ENCODE measurements around the gene SSB. TPM values are rescaled to one million over a fixed set of nuclear protein-coding genes. Genes with fewer than 3 reads are reported as not detected.

The SSB gene
- total and polyA plus RNA-seq, 8 donors = 14.1 to 59.6 (median 26.1) TPM

DNA sequence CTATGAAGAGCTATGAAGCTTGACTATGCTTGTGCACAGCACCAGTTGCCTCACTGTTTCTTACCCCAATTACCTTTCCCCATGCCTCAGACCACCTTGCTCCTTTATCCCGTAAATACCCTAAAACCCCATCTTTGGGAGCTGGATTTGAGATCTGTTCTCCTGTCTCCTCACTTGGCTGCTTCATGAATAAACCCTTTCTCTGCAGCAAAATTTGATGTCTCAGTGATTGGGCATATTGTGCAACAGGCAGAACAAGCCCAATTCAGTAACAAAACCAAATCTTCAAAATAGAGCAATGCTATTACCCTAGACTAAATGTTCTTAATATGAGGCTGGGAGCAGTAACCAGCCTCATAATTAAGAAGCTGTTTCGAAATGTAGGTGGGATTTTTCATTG, 3.5 kb upstream of the SSB start:
- intact Hi-C loops (cut with DNase I) = no loop called here
- no peak for FAIRE-seq
- no peak for DNase-seq

DNA sequence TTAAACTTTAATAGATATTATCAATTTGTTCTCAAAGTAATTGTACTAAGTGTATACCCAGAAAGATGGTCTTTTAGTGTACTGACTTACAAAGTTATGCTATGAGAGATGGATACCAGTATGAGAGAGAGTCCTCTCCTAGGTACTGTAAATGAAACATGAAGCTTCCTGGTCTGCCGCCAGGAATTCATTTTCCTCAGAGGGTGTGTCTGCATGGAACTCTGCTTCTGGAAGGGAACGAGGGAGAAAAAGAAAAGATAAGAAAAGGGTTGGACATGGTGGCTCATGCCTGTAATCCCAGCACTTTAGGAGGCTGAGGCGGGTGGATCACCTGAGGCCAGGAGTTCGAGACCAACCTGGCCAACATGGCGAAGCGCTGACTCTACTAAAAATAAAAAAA, 2.2 kb upstream of the SSB start:
- H3K4me3 ChIP-seq = no peak overlapping the region
- intact Hi-C loops (cut with DNase I) = no loop called here
- H3K27ac ChIP-seq = no peak overlapping the region
- no peaks in the 10 kb centered on the region for H3K36me3 ChIP-seq
- 77 to 79% methylated on average over 6 of the region's 6 CpGs for WGBS, 2 donors
- TF ChIP-seq, protein P1, sequence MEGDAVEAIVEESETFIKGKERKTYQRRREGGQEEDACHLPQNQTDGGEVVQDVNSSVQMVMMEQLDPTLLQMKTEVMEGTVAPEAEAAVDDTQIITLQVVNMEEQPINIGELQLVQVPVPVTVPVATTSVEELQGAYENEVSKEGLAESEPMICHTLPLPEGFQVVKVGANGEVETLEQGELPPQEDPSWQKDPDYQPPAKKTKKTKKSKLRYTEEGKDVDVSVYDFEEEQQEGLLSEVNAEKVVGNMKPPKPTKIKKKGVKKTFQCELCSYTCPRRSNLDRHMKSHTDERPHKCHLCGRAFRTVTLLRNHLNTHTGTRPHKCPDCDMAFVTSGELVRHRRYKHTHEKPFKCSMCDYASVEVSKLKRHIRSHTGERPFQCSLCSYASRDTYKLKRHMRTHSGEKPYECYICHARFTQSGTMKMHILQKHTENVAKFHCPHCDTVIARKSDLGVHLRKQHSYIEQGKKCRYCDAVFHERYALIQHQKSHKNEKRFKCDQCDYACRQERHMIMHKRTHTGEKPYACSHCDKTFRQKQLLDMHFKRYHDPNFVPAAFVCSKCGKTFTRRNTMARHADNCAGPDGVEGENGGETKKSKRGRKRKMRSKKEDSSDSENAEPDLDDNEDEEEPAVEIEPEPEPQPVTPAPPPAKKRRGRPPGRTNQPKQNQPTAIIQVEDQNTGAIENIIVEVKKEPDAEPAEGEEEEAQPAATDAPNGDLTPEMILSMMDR (IDR thresholded peaks at IDR 0.05) = no peak
- DNase-seq (no peak), ATAC-seq (no peak), FAIRE-seq (no peak)
- H3K9me3 ChIP-seq = no peaks in the 10 kb centered on the region
- peaks cover 0 to 7% (median 0%) of the 10 kb centered on the region in 3 donors for H3K4me1 ChIP-seq
- no peaks in the 10 kb centered on the region for H3K27me3 ChIP-seq

More for the DNA sequence above, 3.5 kb upstream of the SSB start:
- H3K4me3 ChIP-seq = no peak overlapping the region
- H3K36me3 ChIP-seq = no peaks in the 10 kb centered on the region
- peaks cover 0 to 7% (median 0%) of the 10 kb centered on the region in 3 donors for H3K4me1 ChIP-seq
- H3K27me3 ChIP-seq = no peaks in the 10 kb centered on the region
- ATAC-seq = no peak
- no peaks in the 10 kb centered on the region for H3K9me3 ChIP-seq
- TF ChIP-seq, protein P1 (IDR thresholded peaks at IDR 0.05) = no peak
- no peak overlapping the region for H3K27ac ChIP-seq
- 63 to 77% methylated on average over 2 of the region's 2 CpGs for WGBS, 2 donors

DNA sequence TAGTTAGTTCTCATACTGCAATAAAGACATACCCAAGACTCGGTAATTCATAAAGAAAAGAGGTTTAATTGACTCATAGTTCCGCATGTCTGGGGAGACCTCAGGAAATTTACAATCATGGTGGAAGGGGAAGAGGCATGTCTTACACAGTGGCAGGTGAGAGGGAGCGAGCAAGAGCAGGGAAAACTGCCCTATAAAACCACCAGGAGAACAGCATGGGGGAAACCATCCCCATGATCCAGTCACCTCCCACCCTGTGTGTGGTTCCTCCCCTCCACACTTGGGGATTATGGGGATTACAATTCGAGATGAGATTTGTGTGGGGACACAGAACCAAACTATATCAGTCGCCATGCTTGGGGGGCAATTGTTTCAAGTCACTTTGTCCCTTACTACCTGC, 1.1 kb upstream of the SSB start:
- Histone ChIP-seq H3K4me3 (no peak overlapping the region), H3K27ac (no peak overlapping the region), H3K27me3 (no peaks in the 10 kb centered on the region), H3K36me3 (no peaks in the 10 kb centered on the region), H3K9me3 (no peaks in the 10 kb centered on the region), H3K4me1 (peaks cover 0 to 7% (median 0%) of the 10 kb centered on the region in 3 donors)
- FAIRE-seq (no peak), DNase-seq (no peak), ATAC-seq (no peak)
- TF ChIP-seq, protein P1 (IDR thresholded peaks at IDR 0.05) = no peak
- WGBS, 2 donors = 80 to 82% methylated on average over 5 of the region's 5 CpGs
- intact Hi-C loops (cut with DNase I) = no loop called here

DNA sequence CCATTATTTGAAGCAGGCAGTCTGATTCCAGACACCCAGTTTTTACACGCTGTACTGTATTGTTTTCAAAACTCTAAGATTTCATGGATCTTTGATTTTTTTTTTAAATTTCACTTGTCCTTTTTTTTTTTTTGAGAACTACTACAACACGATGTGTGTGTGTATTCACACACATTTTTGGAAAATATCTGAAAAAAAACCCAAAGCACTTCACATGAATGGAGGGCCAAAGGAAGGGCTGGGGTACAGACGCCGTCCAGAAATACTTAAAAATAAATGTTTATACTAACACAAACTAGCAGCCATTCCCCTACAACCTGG, 314 bp upstream of the SSB start:
- DNase-seq (no peak), ATAC-seq (peak in 2 of 4 donors; percentile 11 to 16), FAIRE-seq (no peak)
- no peaks in the 10 kb centered on the region for H3K27me3 ChIP-seq
- H3K4me1 ChIP-seq = peaks cover 0 to 7% (median 0%) of the 10 kb centered on the region in 3 donors
- no peaks in the 10 kb centered on the region for H3K36me3 ChIP-seq
- TF ChIP-seq, protein P1 (IDR thresholded peaks at IDR 0.05) = no peak
- H3K9me3 ChIP-seq = no peaks in the 10 kb centered on the region
- peak overlapping the region; percentile 61 to 92 (median 78) for H3K4me3 ChIP-seq
- 7 to 10% methylated on average over 4 of the region's 4 CpGs for WGBS, 2 donors
- intact Hi-C loops (cut with DNase I) = no loop called here
- peak overlapping the region; percentile 44 to 84 (median 68) for H3K27ac ChIP-seq

DNA sequence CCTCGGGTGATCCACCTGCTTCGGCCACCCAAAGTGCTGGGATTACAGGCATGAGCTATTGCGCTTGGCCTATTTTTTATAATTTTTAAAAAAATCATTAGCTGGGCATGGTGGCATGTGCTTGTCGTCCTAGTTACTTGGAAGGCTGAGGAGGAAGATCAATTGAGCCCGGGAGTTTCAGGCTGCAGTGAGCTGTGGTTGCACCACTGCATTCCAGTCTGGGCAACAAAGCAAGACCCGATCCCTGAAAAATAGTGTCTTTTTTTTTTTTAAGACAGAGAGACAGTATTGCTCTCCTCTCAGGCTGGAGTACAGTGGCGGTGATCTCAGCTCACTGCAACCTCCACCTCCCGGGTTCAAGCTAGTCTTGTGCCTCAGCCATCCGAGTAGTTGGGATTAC, 4.8 kb downstream of the SSB start:
- H3K27ac ChIP-seq = no peak overlapping the region
- WGBS, 2 donors = 90 to 93% methylated on average over 9 of the region's 9 CpGs
- H3K9me3 ChIP-seq = no peaks in the 10 kb centered on the region
- TF ChIP-seq, protein P1 (IDR thresholded peaks at IDR 0.05) = no peak
- peaks cover 0 to 4% (median 0%) of the 10 kb centered on the region in 3 donors for H3K4me1 ChIP-seq
- H3K4me3 ChIP-seq = no peak overlapping the region
- FAIRE-seq (no peak), DNase-seq (no peak), ATAC-seq (no peak)
- no peaks in the 10 kb centered on the region for H3K27me3 ChIP-seq
- H3K36me3 ChIP-seq = peaks cover 0 to 26% (median 24%) of the 10 kb centered on the region in 3 donors
- intact Hi-C loops (cut with DNase I) = no loop called here
